ENCODE results near the gene RHOF.

DNA sequence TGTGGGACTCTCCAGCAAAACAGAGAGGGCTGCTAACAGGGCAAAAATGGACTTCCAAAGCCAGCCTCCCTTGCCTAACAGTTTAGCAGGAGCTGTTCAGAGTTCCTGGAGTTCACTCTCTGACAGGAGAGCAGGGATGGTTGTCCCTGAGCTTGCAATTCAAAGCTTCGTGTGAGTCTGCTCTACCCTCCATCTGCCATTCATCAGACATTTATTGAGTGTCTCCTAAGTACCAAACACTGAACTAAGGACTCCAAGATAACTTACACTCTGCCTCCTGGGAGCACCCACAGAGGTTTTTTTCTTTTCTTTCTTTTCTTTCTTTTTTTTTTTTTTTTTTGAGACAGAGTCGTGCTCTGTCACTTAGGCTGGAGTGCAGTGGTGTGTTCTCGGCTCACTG lies 28.7 kb downstream of the RHOF start:
- TF ChIP-seq, protein P1, sequence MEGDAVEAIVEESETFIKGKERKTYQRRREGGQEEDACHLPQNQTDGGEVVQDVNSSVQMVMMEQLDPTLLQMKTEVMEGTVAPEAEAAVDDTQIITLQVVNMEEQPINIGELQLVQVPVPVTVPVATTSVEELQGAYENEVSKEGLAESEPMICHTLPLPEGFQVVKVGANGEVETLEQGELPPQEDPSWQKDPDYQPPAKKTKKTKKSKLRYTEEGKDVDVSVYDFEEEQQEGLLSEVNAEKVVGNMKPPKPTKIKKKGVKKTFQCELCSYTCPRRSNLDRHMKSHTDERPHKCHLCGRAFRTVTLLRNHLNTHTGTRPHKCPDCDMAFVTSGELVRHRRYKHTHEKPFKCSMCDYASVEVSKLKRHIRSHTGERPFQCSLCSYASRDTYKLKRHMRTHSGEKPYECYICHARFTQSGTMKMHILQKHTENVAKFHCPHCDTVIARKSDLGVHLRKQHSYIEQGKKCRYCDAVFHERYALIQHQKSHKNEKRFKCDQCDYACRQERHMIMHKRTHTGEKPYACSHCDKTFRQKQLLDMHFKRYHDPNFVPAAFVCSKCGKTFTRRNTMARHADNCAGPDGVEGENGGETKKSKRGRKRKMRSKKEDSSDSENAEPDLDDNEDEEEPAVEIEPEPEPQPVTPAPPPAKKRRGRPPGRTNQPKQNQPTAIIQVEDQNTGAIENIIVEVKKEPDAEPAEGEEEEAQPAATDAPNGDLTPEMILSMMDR (conservative IDR thresholded peaks at IDR 0.05; ENCODE audit: low read length), result no peak
- no peak for TF ChIP-seq EZH2phosphoT487 (IDR thresholded peaks at IDR 0.05; ENCODE audit: borderline replicate concordance, low read depth, low read length)
